H1 (cell line): Measurements from ENCODE around the gene SAE1.

Experiments
- BRCA1 ChIP-seq: IDR thresholded peaks from 2 replicates; pipeline ENCODE4 v1.6.1; 2012; ENCODE audit warnings: low read depth, low read length, improper control_type of control experiment
- CTCF ChIP-seq, 3 experiments: IDR thresholded peaks; 1 replicate in 2 of 3; 2 replicates in 1 of 3; pipeline versions ENCODE4 v1.5.1 to v1.6.1; 2011; ENCODE audit warnings: low read length in 3 of 3, mild to moderate bottlenecking in 3 of 3, inconsistent platforms in 2 of 3, low read depth in 1 of 3, moderate library complexity in 1 of 3; ENCODE audit not compliant: insufficient read depth in 1 of 3; ENCODE audit errors: control extremely low read depth in 1 of 3
- EP300 ChIP-seq, 2 experiments: IDR thresholded peaks; 1 replicate in 1 of 2; 2 replicates in 1 of 2; pipeline ENCODE4 v1.6.1; 2011 to 2012; ENCODE audit warnings: low read depth in 2 of 2, low read length in 2 of 2, mild to moderate bottlenecking in 2 of 2, borderline replicate concordance in 1 of 2, inconsistent platforms in 1 of 2, moderate library complexity in 1 of 2
- HDAC6 ChIP-seq: IDR thresholded peaks from one replicate; pipeline ENCODE4 v1.7.1; 2012; ENCODE audit warnings: low read depth, mild to moderate bottlenecking, inconsistent platforms, low read length, moderate library complexity
- JUN ChIP-seq: IDR thresholded peaks from 2 replicates; pipeline ENCODE4 v1.6.1; 2011; ENCODE audit warnings: low read depth, mild to moderate bottlenecking, improper control_type of control experiment, low read length
- MAFK ChIP-seq: IDR thresholded peaks from 2 replicates; pipeline ENCODE4 v1.6.1; 2012; ENCODE audit warnings: low read depth, mild to moderate bottlenecking, improper control_type of control experiment, low read length
- NRF1 ChIP-seq: IDR thresholded peaks from 2 replicates; pipeline ENCODE4 v1.6.1; 2011; ENCODE audit warnings: mild to moderate bottlenecking, low read depth, low read length, improper control_type of control experiment
- PHF8 ChIP-seq: fragments of 200-600 bp; sonication (generic); conservative IDR thresholded peaks from 2 replicates; pipeline ENCODE4 v1.7.1; 2012; ENCODE audit warnings: low read depth, mild to moderate bottlenecking, inconsistent platforms, low read length, moderate library complexity
- POLR2A ChIP-seq, 2 experiments: IDR thresholded peaks; 1 replicate in 1 of 2; 2 replicates in 1 of 2; pipeline ENCODE4 v1.6.1; 2011; ENCODE audit warnings: low read depth in 2 of 2, low read length in 2 of 2, mild to moderate bottlenecking in 2 of 2; ENCODE audit errors: control extremely low read depth in 1 of 2
- SUZ12 ChIP-seq: fragments of 200-600 bp; sonication (generic); IDR thresholded peaks from 2 replicates; pipeline ENCODE4 v1.6.1; 2012; ENCODE audit warnings: mild to moderate bottlenecking, inconsistent platforms, low read length, moderate library complexity, mixed read lengths
- TAF1 ChIP-seq: IDR thresholded peaks from 2 replicates; pipeline ENCODE4 v1.6.1; 2011; ENCODE audit warnings: mild to moderate bottlenecking, low read depth, low read length

GRCh38 chr19:47155148-47155547, 24.5 kb downstream of the SAE1 start:
- TF ChIP-seq EP300 (IDR thresholded peaks at IDR 0.05; ENCODE audit: borderline replicate concordance in 1 of 2, low read depth in 2 of 2, low read length in 2 of 2) (no peak), CTCF (IDR thresholded peaks at IDR 0.05; ENCODE audit: control extremely low read depth in 1 of 3, insufficient read depth in 1 of 3, low read depth in 1 of 3, low read length in 3 of 3) (no peak), SUZ12 (no peak), JUN (no peak), TAF1 (no peak), POLR2A (IDR thresholded peaks at IDR 0.05; ENCODE audit: control extremely low read depth in 1 of 2, low read depth in 2 of 2, low read length in 2 of 2) (no peak), NRF1 (no peak), PHF8 (no peak), MAFK (no peak), BRCA1 (no peak), HDAC6 (no peak)
